GM18873 (cell line): ENCODE measurements around the gene MTTP.
A peak's percentile ranks its signal among the peaks of the same experiment; 100 is the strongest.

Source experiments
- ATAC-seq: cut with Tn5 transposase; IDR thresholded peaks from one replicate; pipeline ENCODE4 v1.9.1; 2021; ENCODE audit warnings: mild to moderate bottlenecking, moderate library complexity, moderate number of reproducible peaks; ENCODE audit not compliant: unreplicated experiment, low FRiP score

The MTTP gene

DNA sequence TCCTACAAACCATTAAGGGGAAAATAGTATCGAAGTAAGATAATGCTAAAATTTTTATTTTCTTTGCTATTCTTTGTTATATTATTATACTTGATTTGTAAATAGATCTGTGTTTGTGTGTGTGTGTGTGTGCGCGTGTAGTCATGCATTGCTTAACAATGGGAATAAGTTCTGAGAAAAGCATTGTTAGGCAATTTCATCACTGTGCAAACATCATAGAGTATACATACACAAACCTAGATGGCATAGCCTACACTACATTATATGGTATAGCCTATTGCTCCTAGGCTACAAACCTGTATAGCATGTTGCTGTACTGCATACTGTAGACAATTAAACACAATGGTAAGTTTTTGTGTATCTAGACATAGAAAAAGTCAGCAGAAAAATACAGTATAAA lies 17.1 kb downstream of the MTTP start:
- no peak for ATAC-seq

DNA sequence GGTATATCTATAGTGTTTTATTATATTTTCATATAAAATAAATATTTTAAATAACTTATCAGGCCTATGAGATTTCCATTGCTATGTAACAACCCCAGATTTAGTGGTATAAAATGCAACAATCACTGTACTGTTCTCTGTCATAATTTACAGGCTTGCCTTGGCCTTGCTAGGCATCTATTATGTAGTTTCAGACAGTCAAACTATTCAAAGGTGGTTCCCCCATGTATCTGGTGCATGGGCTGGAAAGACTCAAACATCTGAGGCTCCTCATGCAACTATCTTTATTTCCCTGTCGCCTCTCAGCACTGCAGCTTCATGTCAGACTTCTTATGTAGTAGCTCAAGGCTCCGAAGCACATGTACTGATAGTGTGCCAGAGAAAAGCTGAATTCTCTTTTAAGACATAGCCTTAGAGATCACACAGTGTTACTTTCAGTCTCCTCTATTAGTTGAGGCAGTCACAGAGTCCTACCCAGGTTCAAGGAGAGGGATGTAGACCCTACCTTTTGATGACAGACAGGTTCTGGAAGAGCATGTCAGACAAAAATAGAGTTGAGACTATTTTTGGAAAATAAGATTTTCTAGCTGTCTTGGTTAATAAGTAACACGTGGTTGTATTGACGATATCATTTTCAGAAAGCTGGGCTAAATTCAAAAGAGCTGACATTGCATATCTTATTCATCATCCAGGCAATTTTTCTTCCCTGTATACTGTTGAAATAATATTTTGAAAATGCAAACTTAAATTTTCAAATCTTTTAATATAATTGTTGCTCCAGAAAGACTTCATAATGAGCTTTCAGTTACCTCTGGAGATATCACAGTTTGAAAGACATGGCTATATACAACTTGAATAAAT lies 19.4 kb downstream of the MTTP start:
- peak; percentile 84 for ATAC-seq

DNA sequence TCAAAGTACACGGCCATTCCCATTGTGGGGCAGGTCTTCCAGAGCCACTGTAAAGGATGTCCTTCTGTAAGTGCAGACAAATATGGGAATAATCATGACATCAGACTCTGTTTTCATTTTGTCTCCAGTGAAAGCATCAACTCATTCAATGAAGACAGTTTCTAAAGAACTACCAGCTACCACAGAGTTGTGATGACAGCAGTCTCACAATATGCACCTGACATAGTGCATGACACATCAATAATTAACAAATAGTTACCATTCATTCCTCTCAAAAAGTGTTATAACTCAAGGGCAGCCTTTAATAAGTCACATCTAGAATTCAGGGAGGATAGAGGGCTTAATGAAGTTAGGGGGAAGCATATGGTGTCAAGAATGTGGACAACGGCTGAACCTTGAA lies 20.2 kb downstream of the MTTP start:
- no peak for ATAC-seq

DNA sequence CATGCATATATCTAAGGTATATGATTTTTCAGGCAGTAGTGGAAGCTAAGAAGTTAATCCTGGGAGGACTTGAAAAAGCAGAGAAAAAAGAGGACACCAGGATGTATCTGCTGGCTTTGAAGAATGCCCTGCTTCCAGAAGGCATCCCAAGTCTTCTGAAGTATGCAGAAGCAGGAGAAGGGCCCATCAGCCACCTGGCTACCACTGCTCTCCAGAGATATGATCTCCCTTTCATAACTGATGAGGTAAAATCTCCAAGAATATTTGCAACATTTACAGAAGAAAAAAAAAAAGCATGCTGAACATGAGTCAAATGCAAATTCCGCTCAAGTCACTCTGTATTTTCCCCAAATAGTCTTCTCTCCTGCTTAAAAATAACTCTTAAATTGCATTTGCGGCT lies 32.1 kb downstream of the MTTP start:
- ATAC-seq, result no peak

GRCh38 chr4:99608417-99608816 lies 33.8 kb downstream of the MTTP start:
- ATAC-seq, result no peak

DNA sequence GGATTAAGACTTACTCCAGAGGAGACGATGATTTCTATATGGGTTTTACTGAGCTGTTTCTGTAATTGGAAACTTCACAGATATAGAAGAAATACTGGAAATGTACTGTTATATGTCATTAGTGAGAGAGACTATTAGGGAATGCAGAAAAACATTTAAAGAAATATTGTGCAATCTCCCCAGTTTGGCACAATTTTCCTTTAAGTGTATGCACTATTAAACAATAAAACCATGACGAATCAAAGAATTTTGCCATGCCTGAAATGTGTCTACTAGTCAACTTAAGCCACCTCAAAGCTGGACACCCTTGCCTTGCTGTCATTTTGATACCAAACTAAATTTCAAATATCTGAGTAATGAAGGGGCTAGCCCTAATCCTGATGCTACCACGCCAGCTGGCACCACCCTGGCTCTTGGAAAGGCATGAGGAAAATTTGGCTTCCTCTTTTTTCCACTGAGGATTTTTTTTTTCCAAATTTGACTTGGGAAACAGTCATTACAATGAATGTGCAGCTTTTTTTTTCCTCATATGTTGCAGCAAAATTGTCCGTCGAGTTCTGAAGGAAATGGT lies 36.1 kb downstream of the MTTP start:
- ATAC-seq, result no peak

DNA sequence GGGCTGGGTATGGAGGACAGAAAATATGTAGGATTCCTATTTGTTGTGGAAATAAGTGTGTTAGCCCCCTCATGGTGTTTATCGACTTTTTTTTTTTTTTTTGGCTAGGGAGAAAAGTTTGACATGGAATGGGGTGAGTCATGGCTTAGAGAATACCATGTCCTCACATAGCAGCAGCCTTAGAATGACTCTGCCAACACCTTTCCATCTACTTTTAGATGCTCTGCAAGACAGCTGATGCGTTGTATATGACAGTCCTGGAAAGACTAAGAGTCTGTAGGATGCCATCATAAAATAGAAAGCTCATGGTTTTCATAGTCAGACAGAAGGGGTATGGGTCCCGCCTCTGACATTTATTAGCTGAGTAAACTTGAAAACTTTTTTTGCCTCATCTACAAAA lies 37.7 kb downstream of the MTTP start:
- no peak for ATAC-seq

DNA sequence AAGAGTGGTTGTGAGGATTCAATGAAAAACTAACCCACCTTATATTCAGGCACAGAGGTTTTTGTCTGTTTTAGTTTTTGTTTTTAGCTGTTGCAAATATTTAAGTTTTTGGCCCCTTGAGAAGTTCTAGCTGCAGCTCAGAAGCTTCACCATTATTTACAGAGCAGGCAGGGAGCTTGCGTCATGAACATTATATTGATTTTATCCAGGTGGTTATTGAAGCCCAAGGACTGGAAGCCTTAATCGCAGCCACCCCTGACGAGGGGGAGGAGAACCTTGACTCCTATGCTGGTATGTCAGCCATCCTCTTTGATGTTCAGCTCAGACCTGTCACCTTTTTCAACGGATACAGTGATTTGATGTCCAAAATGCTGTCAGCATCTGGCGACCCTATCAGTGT lies 38.1 kb downstream of the MTTP start:
- ATAC-seq, result no peak

DNA sequence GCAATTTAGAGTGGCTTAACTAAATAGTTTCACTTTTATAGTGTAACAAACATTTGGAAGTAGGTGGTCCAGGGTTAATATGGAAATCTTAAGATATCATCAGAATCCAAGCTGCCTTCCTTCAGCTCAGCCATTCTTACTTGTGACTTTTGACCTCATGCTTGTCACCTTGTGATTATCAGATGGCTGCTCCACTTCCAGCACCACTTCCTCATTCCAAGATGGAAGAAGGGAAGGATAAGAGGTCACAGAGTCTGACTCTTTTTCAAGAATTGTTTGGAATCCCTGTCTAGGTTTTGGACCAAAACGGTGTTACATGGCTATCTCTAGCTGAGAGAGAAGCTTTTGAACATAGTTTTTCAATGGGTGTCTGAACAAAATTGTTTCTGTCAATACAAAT lies 39.9 kb downstream of the MTTP start:
- ATAC-seq, result no peak

DNA sequence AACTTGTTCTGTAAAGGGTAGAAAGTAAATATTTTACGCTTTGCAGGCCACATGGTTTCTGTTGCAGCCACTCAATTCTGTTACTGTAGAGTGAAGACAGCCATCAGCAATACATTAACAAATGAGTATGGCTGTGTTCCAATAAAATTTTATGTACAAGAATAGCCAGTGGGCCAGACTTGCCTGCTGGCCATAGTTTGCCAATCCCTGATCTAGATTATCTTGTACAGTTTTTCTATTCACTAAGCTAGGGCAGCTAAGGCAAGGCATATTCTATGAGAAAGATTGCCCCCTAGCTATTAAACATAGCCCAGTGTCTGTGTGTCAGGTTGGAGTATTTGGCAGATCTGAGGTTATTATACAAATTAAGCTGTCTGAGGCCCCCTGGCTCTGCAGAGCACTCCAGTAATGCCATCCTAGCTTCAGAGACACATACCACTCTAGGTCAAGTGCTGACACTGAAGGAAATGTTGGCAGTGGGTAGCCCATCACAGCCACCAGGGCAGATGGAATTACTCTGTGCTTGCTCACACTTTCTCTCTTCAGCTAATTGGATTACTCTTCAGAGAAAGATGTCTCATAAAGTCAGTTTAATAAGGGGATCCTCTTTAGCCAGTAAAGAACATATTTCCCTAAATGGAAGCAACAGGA lies 40.7 kb downstream of the MTTP start:
- ATAC-seq, result no peak

DNA sequence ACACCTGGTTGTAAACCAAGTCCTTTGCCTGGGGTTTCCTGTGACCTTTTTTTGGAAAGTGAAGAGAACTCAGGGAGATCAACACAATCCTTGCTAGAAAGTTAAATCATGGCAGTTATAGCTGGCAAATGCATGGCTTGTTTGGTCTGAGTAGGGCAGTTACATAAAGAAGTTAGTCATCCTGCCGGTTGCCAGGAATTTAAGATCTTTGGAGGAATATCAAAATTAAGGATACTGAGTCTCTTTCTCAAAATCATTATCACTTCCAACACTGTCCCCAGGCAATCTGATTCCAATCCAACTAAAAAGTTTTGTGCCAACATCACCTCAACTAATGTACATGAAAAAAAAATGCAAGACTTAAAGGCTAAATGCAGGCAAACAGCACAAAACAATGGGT lies 42.8 kb downstream of the MTTP start:
- ATAC-seq, result no peak

GRCh38 chr4:99622341-99622740 lies 47.7 kb downstream of the MTTP start:
- ATAC-seq, result no peak

- ATAC-seq, result no peak
Measured at GRCh38 chr4:99624141-99624719, 49.6 kb downstream of the MTTP start.

- no peak for ATAC-seq
Measured at GRCh38 chr4:99625369-99625768, 50.7 kb downstream of the MTTP start.

DNA sequence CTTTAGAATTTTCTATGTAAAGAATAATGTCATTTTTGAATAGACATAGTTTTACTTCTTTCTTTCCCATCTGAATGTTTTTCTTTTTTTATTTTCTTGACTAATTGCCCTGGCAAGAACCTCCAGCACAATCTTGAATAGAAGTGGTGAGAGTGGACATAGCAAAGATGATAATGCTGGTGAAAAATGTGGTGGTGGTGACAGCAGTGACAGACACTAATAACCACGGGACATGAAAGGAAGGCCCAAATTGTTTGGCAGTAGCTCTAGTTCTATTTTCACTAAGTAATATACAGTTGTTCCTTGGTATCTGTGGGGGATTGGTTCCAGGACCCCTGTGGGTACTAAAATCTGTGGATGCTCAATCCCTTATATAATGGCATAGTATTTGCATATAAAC lies 53.4 kb downstream of the MTTP start:
- no peak for ATAC-seq

DNA sequence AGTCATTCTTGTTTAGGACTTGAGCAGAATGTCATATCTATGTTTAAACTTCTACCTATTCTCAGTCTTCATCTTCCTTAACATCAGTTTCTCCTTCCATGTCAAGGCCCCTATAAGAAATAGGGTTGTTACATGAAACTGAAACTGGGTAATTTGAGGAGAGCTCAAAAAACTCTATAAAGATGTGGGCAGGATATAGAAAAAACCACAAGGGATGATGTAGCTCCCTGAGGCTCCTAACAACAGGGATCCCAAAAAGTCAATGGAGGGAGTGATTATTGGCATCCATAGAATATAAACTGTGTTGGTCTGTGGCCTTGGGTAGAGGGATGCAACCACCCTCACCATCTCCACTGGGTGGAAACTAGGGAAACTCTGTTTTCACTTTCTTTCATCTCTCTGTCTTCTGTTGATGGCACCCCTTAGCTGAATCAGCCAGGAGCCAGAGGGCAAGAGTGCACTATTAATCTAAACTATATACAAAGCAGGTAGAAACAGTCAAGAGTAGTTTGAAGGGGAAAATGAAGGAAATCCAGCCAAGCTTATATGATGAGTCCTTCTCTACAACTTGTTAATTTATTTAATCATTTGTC lies 55.4 kb downstream of the MTTP start:
- no peak for ATAC-seq

GRCh38 chr4:99630857-99631360 lies 56.3 kb downstream of the MTTP start:
- ATAC-seq, result no peak

GRCh38 chr4:99633772-99634171 lies 59.1 kb downstream of the MTTP start:
- no peak for ATAC-seq

DNA sequence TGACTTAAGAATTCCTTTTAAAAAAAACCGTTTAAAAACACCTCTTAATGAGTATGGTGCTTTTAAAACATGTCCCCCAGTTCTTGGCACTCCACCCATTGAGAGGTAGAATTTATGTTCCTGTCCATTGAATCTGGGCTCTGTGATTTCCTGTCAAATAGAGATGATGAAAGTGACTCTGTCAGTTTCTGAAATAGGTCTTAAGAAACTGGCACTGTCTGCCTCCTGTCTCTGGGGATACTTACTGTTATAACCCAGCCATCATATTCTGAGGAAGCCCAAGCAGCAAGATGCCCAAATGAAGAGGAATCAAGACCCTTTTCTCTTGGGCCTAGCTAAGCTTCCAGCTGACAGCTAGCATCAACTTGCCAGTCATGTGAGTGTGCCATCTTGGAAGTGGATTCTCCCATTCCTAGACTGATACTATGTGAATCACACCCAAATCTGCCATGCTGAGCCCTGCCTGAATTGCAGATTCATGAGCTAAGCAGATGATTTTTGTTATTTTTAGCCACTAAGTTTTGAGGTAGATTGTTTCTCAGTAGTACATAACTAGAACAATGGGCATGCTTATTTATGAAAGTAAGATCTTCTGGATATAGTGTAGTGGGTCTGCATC lies 60.2 kb downstream of the MTTP start:
- ATAC-seq, result no peak

- no peak for ATAC-seq
Measured at GRCh38 chr4:99635601-99636000, 61.0 kb downstream of the MTTP start.
